Activated CD4-positive, alpha-beta memory T cell treated with anti-CD3 and anti-CD28 coated beads for 36 hours (primary cell): ENCODE measurements around the gene GLIS2. TPM values are rescaled to one million over a fixed set of nuclear protein-coding genes. Genes with fewer than 3 reads are reported as not detected.

Source experiments
- CTCF ChIA-PET: fragments of 350-600 bp; sonication (Branson Sonifier 250); formaldehyde crosslinking; loops from one replicate; lab custom pipeline; 2021; ENCODE audit warnings: antibody characterized with exemption, inconsistent platforms; lab: Charles Lee
- POLR2A ChIA-PET: fragments of 350-600 bp; sonication (Branson Sonifier 250); formaldehyde crosslinking; loops from one replicate; lab custom pipeline; 2021; ENCODE audit warnings: antibody characterized with exemption; lab: Charles Lee
- DNase-seq: peaks from one replicate; pipeline ENCODE4 v3.0.0-alpha.2; 2020
- H3K27ac Mint-ChIP-seq: one replicate; pipeline ENCODE4 v1.8.0; 2021; ENCODE audit warnings: mixed read lengths
- H3K27me3 Mint-ChIP-seq: one replicate; pipeline ENCODE4 v1.8.0; 2021; ENCODE audit warnings: mixed read lengths
- H3K36me3 Mint-ChIP-seq: one replicate; pipeline ENCODE4 v1.8.0; 2021; ENCODE audit warnings: mixed read lengths
- H3K4me1 Mint-ChIP-seq: one replicate; pipeline ENCODE4 v1.8.0; 2021; ENCODE audit warnings: low read depth, mixed read lengths
- H3K4me3 Mint-ChIP-seq: one replicate; pipeline ENCODE4 v1.8.0; 2021; ENCODE audit warnings: mild to moderate bottlenecking, mixed read lengths
- H3K9me3 Mint-ChIP-seq: one replicate; pipeline ENCODE4 v1.8.0; 2021; ENCODE audit warnings: mixed read lengths
- intact Hi-C: fragments of 100-400 bp; cut with micrococcal nuclease; formaldehyde crosslinking; loops from one replicate; pipeline ENCODE4 v1.15.1; 2023
- total RNA-seq, 2 experiments: library from RNA; stranded (reverse); gene quantifications; one replicate each; pipeline ENCODE4 v1.2.3, GENCODE V29; 2021

Gene GLIS2
- total RNA-seq, 2 experiments from 2014 or later, result 0.52 to 0.68 TPM

DNA sequence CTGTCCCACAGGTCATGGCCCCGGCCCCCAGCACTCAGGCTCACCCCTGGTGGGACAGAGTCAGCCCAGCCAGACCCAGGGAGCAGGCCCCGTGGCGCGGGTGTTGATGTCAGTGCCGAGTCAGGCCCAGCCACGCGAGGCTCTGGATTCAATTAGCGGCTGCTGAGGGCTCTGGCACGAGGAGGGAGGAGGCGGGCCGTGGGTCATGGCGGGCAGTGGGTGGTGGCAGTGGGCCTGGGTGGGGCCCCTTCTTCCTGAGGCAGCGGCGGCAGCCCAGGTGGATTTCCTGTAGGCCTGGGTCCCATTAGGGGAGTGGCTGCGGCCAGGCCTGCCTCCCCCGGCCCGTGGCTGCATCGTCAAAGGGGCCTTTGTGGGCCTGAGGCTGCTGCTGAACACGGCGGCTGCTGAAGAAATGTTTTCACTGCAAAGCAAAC is 68.7 kb downstream of the GLIS2 start:
- H3K27ac Mint-ChIP-seq, result no peak overlapping the region
- H3K27me3 Mint-ChIP-seq, result no peaks in the 10 kb centered on the region
- no peaks in the 10 kb centered on the region for H3K9me3 Mint-ChIP-seq
- peaks cover 2% of the 10 kb centered on the region for H3K4me1 Mint-ChIP-seq
- ChIA-PET POLR2A (no interaction called here), CTCF (no interaction called here)
- H3K36me3 Mint-ChIP-seq, result peaks cover 2% of the 10 kb centered on the region
- intact Hi-C loops, result no loop called here
- no peak for DNase-seq
- H3K4me3 Mint-ChIP-seq, result no peak overlapping the region

DNA sequence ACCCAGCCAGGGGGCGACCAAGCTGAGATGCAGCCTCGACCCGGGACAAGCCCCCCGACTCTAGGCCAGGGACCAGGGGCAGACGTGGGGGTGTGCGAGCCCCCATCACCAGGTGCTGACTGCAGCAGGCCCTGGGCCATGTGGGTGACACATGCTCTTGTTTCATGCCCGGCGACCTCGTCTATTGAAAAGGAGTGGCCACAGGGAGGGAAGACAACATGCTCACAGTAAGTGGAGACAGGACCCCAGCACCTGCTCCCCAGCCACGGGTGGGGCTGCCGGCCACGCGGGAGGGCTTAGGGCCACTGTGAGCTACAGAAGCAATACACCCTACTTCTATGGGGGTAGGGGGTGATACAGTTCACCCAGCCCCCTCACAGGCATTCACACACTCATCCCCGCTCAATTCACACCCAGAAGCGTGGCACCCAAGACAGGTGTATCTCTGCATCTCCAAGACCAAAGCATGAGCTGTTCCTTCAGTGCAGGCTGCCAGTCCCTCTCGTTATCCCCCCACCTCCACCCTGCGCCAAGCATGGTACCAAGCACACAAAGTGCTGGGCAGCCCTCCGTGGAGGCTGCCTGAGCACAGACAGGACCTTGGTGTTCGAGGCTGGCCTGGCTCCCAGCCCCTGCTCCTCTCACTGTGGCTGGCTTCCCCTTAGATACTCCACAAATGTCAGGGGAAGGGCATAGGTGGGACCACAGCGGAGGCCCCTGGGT is 69.4 kb downstream of the GLIS2 start:
- peaks cover 7% of the 10 kb centered on the region for H3K36me3 Mint-ChIP-seq
- POLR2A ChIA-PET, result no interaction called here
- peaks cover 2% of the 10 kb centered on the region for H3K4me1 Mint-ChIP-seq
- CTCF ChIA-PET, result interaction anchor here (0.9 kb wide), 1 partner anchor 17 kb away, joined by 6 read pairs; no protein-coding TSS in a partner anchor
- intact Hi-C loops, result no loop called here
- no peaks in the 10 kb centered on the region for H3K9me3 Mint-ChIP-seq
- no peaks in the 10 kb centered on the region for H3K27me3 Mint-ChIP-seq
- DNase-seq, result no peak
- no peak overlapping the region for H3K4me3 Mint-ChIP-seq
- H3K27ac Mint-ChIP-seq, result no peak overlapping the region

DNA sequence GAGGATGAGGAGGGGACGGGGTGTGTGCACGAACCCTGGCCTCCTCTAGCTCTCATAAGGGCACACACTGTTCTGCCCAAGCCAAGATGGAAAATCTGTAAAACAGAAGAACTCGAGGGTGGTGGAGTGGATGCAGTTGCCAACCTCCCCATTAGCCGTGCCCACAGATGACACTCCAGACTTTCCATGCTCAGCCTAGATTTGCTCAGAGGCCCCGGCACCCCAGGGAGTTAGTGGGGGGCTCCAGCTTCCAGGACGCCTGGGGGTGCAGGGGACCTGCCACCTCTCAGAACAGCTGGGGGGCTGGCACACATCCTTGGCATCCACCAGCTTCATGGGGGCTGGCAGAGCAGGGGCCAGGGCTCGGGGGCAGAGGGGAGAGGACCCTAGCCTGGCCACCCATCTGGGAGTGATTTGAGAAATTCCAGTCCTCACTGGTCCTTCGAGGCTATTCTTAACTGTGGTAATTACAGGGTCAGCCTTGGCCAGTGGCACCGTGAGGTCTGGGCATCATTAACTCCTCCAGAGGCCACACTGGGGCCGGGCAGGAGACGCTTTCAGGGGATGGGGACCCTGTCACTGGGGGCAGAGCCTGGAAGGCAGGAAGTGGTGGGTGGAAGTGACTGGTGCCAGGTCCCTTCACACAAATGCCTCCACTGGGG is 70.1 kb downstream of the GLIS2 start:
- Mint-ChIP-seq H3K27ac (no peak overlapping the region), H3K4me3 (no peak overlapping the region), H3K36me3 (peaks cover 5% of the 10 kb centered on the region), H3K4me1 (peaks cover 2% of the 10 kb centered on the region), H3K9me3 (no peaks in the 10 kb centered on the region), H3K27me3 (no peaks in the 10 kb centered on the region)
- ChIA-PET CTCF (interaction anchor here (0.9 kb wide), 1 partner anchor 17 kb away, joined by 6 read pairs; no protein-coding TSS in a partner anchor), POLR2A (interaction anchor here (0.7 kb wide), 1 partner anchor 11 kb away, joined by 3 read pairs; no protein-coding TSS in a partner anchor)
- intact Hi-C loops, result no loop called here
- DNase-seq, result no peak

DNA sequence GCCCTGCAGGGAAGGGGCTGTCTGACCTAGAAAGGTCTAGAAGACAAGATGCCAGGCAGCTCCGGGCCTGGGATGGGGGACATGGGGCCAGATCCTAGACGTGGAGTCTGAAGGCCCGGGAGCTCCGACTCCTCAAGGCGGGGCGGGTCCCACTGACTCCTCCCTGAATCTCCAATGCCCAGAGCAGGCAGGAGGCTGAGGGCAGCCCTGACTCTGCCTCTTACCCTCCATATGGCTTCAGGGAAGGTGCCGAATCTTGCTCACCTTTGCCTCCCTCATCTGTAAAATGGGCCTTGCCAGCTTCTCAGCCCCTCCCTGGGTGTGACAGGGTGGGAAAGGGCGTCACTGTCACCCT is 70.6 kb downstream of the GLIS2 start:
- Mint-ChIP-seq H3K4me1 (peaks cover 2% of the 10 kb centered on the region), H3K9me3 (no peaks in the 10 kb centered on the region), H3K36me3 (peaks cover 5% of the 10 kb centered on the region), H3K27ac (no peak overlapping the region), H3K27me3 (no peaks in the 10 kb centered on the region), H3K4me3 (no peak overlapping the region)
- intact Hi-C loops, result no loop called here
- ChIA-PET CTCF (no interaction called here), POLR2A (interaction anchor here (0.7 kb wide), 1 partner anchor 11 kb away, joined by 3 read pairs; no protein-coding TSS in a partner anchor)
- DNase-seq, result no peak

DNA sequence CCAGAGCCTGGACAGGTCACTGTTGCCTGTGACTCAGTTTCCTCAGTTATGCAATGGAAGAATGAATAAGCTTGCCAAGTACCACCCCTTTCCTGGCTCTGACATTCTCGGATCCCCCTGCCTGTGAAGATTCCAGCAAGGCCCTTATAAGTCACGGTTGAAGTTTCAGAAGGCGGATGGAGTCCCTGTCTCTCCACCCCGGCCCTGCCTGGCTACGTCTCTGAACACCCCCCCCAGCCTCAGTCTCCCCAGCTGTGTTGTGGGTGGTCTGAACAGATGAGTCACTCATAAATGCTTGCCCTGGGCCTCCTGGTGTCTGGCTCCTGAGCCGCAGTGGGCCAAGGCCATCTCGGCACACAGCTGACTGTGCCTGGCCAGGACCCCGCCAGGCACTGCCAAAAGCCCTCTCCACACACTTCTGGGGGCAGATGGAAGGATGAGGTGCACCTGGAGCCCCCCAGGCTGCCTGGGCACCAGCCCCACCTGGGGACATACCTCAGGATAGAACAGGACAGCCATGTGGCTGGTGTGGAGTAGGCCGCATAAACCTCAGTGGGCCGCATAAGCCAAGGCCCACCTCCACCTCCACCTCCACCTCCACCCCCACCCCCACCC is 71.2 kb downstream of the GLIS2 start:
- Mint-ChIP-seq H3K27ac (no peak overlapping the region), H3K4me1 (no peaks in the 10 kb centered on the region), H3K4me3 (no peak overlapping the region), H3K36me3 (peaks cover 5% of the 10 kb centered on the region), H3K27me3 (no peaks in the 10 kb centered on the region), H3K9me3 (no peaks in the 10 kb centered on the region)
- DNase-seq, result no peak
- POLR2A ChIA-PET, result no interaction called here
- intact Hi-C loops, result no loop called here
- CTCF ChIA-PET, result no interaction called here

DNA sequence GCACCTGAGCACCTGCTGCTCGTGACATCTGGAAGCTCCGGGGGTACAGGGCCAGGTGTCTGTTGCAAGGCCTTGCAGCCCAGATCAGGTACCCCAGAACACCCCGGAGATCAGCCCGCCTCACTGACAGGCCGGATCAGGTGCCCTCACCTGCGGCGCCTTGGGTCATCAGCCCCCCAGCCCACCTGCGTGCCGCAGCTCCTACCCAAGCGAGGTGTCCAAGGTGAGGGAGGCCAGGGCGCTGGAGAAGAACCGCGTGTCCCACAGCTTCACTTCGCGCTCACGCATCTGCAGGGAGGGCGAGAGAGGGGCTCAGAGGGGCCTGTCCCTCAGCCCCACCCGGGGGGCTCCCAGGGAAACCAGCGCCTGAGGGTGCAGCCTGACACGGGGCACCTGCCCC is 71.9 kb downstream of the GLIS2 start:
- ChIA-PET POLR2A (no interaction called here), CTCF (no interaction called here)
- no peaks in the 10 kb centered on the region for H3K27me3 Mint-ChIP-seq
- H3K4me3 Mint-ChIP-seq, result no peak overlapping the region
- H3K9me3 Mint-ChIP-seq, result no peaks in the 10 kb centered on the region
- intact Hi-C loops, result no loop called here
- no peak overlapping the region for H3K27ac Mint-ChIP-seq
- H3K36me3 Mint-ChIP-seq, result peaks cover 5% of the 10 kb centered on the region
- H3K4me1 Mint-ChIP-seq, result no peaks in the 10 kb centered on the region
- DNase-seq, result no peak

DNA sequence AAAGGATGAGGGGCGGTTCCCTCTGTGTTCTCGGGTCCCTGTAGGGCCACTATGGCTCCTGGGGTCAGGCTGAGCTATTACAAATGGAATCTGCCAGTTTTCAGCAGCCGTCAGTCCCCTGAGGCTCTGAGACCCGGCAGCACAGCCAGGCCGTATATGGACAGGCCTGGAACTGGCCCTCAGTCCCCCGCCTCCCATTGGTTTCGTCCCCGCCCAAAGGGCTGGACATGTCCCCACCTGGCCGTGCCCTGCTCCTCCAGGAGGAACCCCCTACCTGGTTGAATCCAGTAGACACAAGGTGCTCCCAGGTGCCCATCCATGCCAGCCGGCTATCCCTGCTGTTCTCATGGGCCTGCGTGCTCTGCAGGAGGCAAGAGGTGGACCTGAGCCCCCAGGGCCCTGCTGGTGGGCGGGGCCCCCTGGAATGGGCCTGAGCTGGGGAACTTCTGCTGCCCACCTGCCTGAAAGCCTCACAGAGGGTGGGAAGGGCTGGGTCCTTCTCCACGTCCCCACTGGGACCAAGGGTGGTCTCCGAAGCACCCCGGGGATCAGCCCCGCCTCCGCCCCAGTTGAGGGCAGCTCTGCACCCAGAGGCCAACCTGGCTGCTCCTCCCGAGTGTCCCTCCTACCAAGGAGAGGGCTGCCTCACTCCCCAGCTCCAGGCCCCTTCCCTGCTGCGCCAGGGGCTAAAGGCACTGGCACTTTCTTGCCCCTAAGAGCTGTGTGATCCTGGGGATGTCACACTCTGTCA is 72.6 kb downstream of the GLIS2 start:
- DNase-seq, result no peak
- intact Hi-C loops, result no loop called here
- Mint-ChIP-seq H3K4me3 (no peak overlapping the region), H3K27ac (no peak overlapping the region), H3K27me3 (no peaks in the 10 kb centered on the region), H3K4me1 (no peaks in the 10 kb centered on the region), H3K9me3 (no peaks in the 10 kb centered on the region), H3K36me3 (peaks cover 5% of the 10 kb centered on the region)
- CTCF ChIA-PET, result interaction anchor here (3.2 kb wide), 1 partner anchor 15 kb away, joined by 15 read pairs; no protein-coding TSS in a partner anchor
- POLR2A ChIA-PET, result no interaction called here

Other genes with a start within 250 kb of the GLIS2 start
- 1 to 10 TPM; 3.8 to 4.9 TPM for gene ADCY9, start 199.6 kb upstream of the GLIS2 start, total RNA-seq
- gene SRL, start 74.0 kb upstream of the GLIS2 start, total RNA-seq, result not detected
- gene TFAP4, start 43.0 kb upstream of the GLIS2 start, total RNA-seq, result 10 to 100 TPM; 24.5 to 24.7 TPM
- gene PAM16, start 35.3 kb downstream of the GLIS2 start, total RNA-seq, result 10 to 100 TPM; 52.8 to 63.4 TPM
- under 1 TPM in 1 of 2 experiments, not detected in 1; 0.07 TPM for gene VASN, start 55.8 kb downstream of the GLIS2 start, total RNA-seq
- gene CORO7, start 100.5 kb downstream of the GLIS2 start, total RNA-seq, result 100 to 1,000 TPM in 1 of 2 experiments, 10 to 100 TPM in 1; 90.4 to 101 TPM
- gene DNAJA3, start 109.8 kb downstream of the GLIS2 start, total RNA-seq, result 10 to 100 TPM; 74.6 to 75.0 TPM
- gene NMRAL1, start 158.6 kb downstream of the GLIS2 start, total RNA-seq, result 10 to 100 TPM; 50.5 to 55.0 TPM
- gene HMOX2, start 160.3 kb downstream of the GLIS2 start, total RNA-seq, result 10 to 100 TPM; 69.1 to 76.0 TPM
- 10 to 100 TPM; 25.7 to 27.5 TPM for gene CDIP1, start 222.7 kb downstream of the GLIS2 start, total RNA-seq
- under 1 TPM; 0.07 to 0.17 TPM for gene C16orf96, start 240.3 kb downstream of the GLIS2 start, total RNA-seq